ENCODE data around the gene RASGRF1. TPM values are rescaled to one million over a fixed set of nuclear protein-coding genes. Genes with fewer than 3 reads are reported as not detected.

The RASGRF1 gene
- total and polyA plus RNA-seq, 2 experiments from 2014 or later = 0.06 TPM; not detected in 1

- TF ChIP-seq CTCF (IDR thresholded peaks at IDR 0.05; ENCODE audit: low read depth, low read length) = no peak
- Histone ChIP-seq H3K27ac (no peak overlapping the region), H3K27me3 (no peaks in the 10 kb centered on the region), H3K36me3 (no peaks in the 10 kb centered on the region), H3K9me3 (ENCODE audit: low read depth) (no peaks in the 10 kb centered on the region), H3K4me1 (ENCODE audit: low read depth) (no peaks in the 10 kb centered on the region), H3K4me3 (no peak overlapping the region)
- DNase-seq (ENCODE audit: low read depth in 1 of 2, low spot score in 1 of 2) = no peak
Observed at GRCh38 chr15:79132361-79132760, 41.8 kb upstream of the RASGRF1 start.

- DNase-seq (ENCODE audit: low read depth in 1 of 2, low spot score in 1 of 2) = no peak
- peak; percentile 17 for TF ChIP-seq CTCF (IDR thresholded peaks at IDR 0.05; ENCODE audit: low read depth, low read length)
Observed at GRCh38 chr15:79130535-79131130, 40.1 kb upstream of the RASGRF1 start.

GRCh38 chr15:79129235-79129634 lies 38.7 kb upstream of the RASGRF1 start:
- TF ChIP-seq CTCF (IDR thresholded peaks at IDR 0.05; ENCODE audit: low read depth, low read length) = no peak
- H3K4me1 ChIP-seq (ENCODE audit: low read depth) = no peaks in the 10 kb centered on the region
- no peak for DNase-seq (ENCODE audit: low read depth in 1 of 2, low spot score in 1 of 2)

More at GRCh38 chr15:79130535-79131130, 40.1 kb upstream of the RASGRF1 start:
- no peaks in the 10 kb centered on the region for H3K27me3 ChIP-seq
- no peaks in the 10 kb centered on the region for H3K36me3 ChIP-seq
- no peak overlapping the region for H3K4me3 ChIP-seq
- H3K4me1 ChIP-seq (ENCODE audit: low read depth) = no peaks in the 10 kb centered on the region
- no peak overlapping the region for H3K27ac ChIP-seq
- no peaks in the 10 kb centered on the region for H3K9me3 ChIP-seq (ENCODE audit: low read depth)

GRCh38 chr15:79128556-79128955 lies 38.0 kb upstream of the RASGRF1 start:
- DNase-seq (ENCODE audit: low read depth in 1 of 2, low spot score in 1 of 2) = no peak
- no peak overlapping the region for H3K4me3 ChIP-seq
- TF ChIP-seq CTCF (IDR thresholded peaks at IDR 0.05; ENCODE audit: low read depth, low read length) = no peak
- H3K27ac ChIP-seq = no peak overlapping the region
- no peaks in the 10 kb centered on the region for H3K4me1 ChIP-seq (ENCODE audit: low read depth)
- no peaks in the 10 kb centered on the region for H3K9me3 ChIP-seq (ENCODE audit: low read depth)
- H3K27me3 ChIP-seq = no peaks in the 10 kb centered on the region
- no peaks in the 10 kb centered on the region for H3K36me3 ChIP-seq

More at GRCh38 chr15:79129235-79129634, 38.7 kb upstream of the RASGRF1 start:
- Histone ChIP-seq H3K36me3 (no peaks in the 10 kb centered on the region), H3K27me3 (no peaks in the 10 kb centered on the region), H3K27ac (no peak overlapping the region), H3K9me3 (ENCODE audit: low read depth) (no peaks in the 10 kb centered on the region), H3K4me3 (no peak overlapping the region)

- no peak overlapping the region for H3K4me3 ChIP-seq
- H3K9me3 ChIP-seq (ENCODE audit: low read depth) = no peaks in the 10 kb centered on the region
- H3K4me1 ChIP-seq (ENCODE audit: low read depth) = no peaks in the 10 kb centered on the region
- no peaks in the 10 kb centered on the region for H3K36me3 ChIP-seq
- no peak for TF ChIP-seq CTCF (IDR thresholded peaks at IDR 0.05; ENCODE audit: low read depth, low read length)
- no peak for DNase-seq (ENCODE audit: low read depth in 1 of 2, low spot score in 1 of 2)
- no peaks in the 10 kb centered on the region for H3K27me3 ChIP-seq
- H3K27ac ChIP-seq = no peak overlapping the region
Observed at GRCh38 chr15:79124388-79124787, 33.8 kb upstream of the RASGRF1 start.
